A549 treated with CpdA at 1 μM for 4 hours (cell line): ENCODE data around the gene RGS13. TPM values are rescaled to one million over a fixed set of nuclear protein-coding genes. Genes with fewer than 3 reads are reported as not detected.

Source experiments
- total RNA-seq: library from RNA; stranded (reverse); fragments of 200-300 nt; extraction: Qiagen RNA extraction; gene quantifications from 5 replicates; pipeline ENCODE4 v1.2.3, GENCODE V29; 2022; ENCODE audit warnings: low read depth

Gene RGS13
- total RNA-seq = not detected in 5 replicates

GRCh38 chr1:192635939-192636338 is at the start of gene RGS13:
Gene RGS13, plus strand, starts transcription at chr1:192636147. Its CDS starts 8,188 bp downstream, at chr1:192644335.

Other genes with a start within 250 kb of the RGS13 start
- not detected in 5 replicates for gene RGS1, start 60.4 kb upstream of the RGS13 start, total RNA-seq
- gene RGS2, start 172.9 kb downstream of the RGS13 start, total RNA-seq = 15.3 to 22.5 TPM (median 18.2 TPM) in 5 replicates